Measurements from ENCODE around the gene KIAA1671.

DNA sequence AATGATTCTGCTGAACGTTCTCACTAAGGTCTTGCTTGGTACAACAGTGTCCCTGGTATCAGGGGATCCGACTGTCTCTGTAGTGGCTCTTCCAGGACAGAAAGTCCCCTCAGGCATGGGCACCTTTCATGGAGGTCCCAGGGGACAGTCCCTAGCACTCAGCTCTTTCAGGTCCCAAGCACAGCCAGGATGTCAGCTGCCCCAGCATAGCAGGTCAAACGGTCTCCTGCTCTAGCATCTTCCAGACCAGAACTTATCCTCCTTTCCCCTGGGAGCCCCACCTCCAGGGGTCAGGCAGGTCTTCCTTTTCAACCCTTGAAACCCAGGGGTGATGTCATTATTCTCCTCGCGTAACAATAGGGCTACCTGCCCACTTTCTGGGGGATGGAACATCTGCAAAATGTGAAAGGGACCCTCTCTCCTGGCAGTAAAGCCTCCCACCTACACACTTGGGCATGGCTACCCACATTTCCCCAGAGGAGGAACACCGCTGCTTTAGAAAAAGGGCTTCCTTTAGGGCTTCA, 222.4 kb downstream of the KIAA1671 start:
- TF ChIP-seq, protein P1, sequence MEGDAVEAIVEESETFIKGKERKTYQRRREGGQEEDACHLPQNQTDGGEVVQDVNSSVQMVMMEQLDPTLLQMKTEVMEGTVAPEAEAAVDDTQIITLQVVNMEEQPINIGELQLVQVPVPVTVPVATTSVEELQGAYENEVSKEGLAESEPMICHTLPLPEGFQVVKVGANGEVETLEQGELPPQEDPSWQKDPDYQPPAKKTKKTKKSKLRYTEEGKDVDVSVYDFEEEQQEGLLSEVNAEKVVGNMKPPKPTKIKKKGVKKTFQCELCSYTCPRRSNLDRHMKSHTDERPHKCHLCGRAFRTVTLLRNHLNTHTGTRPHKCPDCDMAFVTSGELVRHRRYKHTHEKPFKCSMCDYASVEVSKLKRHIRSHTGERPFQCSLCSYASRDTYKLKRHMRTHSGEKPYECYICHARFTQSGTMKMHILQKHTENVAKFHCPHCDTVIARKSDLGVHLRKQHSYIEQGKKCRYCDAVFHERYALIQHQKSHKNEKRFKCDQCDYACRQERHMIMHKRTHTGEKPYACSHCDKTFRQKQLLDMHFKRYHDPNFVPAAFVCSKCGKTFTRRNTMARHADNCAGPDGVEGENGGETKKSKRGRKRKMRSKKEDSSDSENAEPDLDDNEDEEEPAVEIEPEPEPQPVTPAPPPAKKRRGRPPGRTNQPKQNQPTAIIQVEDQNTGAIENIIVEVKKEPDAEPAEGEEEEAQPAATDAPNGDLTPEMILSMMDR (IDR thresholded peaks at IDR 0.05; ENCODE audit: poor library complexity, severe bottlenecking) = no peak
- TF ChIP-seq SMC3 (conservative IDR thresholded peaks at IDR 0.05; ENCODE audit: poor library complexity) (no peak), POLR2AphosphoS5 (IDR thresholded peaks at IDR 0.05) (no peak), RAD21 (conservative IDR thresholded peaks at IDR 0.05) (no peak), EZH2 (IDR thresholded peaks at IDR 0.05; ENCODE audit: borderline replicate concordance, insufficient read depth, low read length, poor library complexity, severe bottlenecking) (no peak), REST (IDR thresholded peaks at IDR 0.05; ENCODE audit: borderline replicate concordance) (no peak), EP300 (conservative IDR thresholded peaks at IDR 0.05; ENCODE audit: poor library complexity, severe bottlenecking) (no peak)
